ENCODE results near the gene HECW1. TPM values are rescaled to one million over a fixed set of nuclear protein-coding genes. Genes with fewer than 3 reads are reported as not detected.

The HECW1 gene
- total and polyA plus RNA-seq, 2 donors (not counting 1 experiment from before 2014, with no cell fraction given), result not detected

DNA sequence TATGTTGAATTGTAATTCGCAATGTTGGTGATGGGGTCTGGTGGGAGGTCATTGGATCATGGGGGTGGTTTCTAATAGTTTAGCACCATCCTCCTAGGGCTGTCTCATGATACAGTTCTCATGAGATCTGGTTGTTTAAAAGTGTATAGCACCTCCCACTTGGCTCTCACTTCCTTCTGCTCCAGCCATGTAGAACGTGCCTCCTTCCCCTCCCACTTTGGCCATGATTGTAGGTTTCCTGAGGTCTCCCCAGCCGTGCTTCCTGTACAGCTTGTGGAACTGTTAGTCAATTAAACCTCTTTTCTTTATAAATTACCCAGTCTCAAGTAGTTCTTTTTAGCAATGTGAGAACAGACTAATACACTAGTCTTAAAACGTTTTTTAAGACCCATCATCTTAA lies 15.6 kb upstream of the HECW1 start:
- H3K36me3 ChIP-seq (replicated peaks in 1 of 2; ENCODE audit: control extremely low read depth in 1 of 2, control insufficient read depth in 1 of 2, extremely low read depth in 1 of 2, insufficient read depth in 2 of 2, low read length in 1 of 2), result no peaks in the 10 kb centered on the region
- H3K4me2 ChIP-seq (replicated peaks; ENCODE audit: low read depth, low read length, poor library complexity, severe bottlenecking), result no peak overlapping the region
- H3K27ac ChIP-seq (ENCODE audit: low read length in 2 of 2), result no peak overlapping the region
- no peak overlapping the region for H3K9ac ChIP-seq (ENCODE audit: low read length)
- no peak for ATAC-seq (ENCODE audit: low read depth)
- H4K20me1 ChIP-seq (ENCODE audit: control insufficient read depth, insufficient read depth, low read length, poor library complexity, severe bottlenecking), result no peaks in the 10 kb centered on the region
- no peak overlapping the region for H3K4me3 ChIP-seq (ENCODE audit: control extremely low read depth in 1 of 5, extremely low read depth in 1 of 5, insufficient read depth in 1 of 5, low read depth in 2 of 5, low read length in 4 of 5)
- H3K27me3 ChIP-seq (replicated peaks in 1 of 4; ENCODE audit: control extremely low read depth in 1 of 4, control insufficient read depth in 3 of 4, insufficient read depth in 4 of 4, low read length in 3 of 4), result no peaks in the 10 kb centered on the region
- TF ChIP-seq EZH2 (IDR thresholded peaks at IDR 0.05; ENCODE audit: borderline replicate concordance, insufficient read depth, low read depth, low read length, poor library complexity, severe bottlenecking), result no peak
- TF ChIP-seq, protein P1, sequence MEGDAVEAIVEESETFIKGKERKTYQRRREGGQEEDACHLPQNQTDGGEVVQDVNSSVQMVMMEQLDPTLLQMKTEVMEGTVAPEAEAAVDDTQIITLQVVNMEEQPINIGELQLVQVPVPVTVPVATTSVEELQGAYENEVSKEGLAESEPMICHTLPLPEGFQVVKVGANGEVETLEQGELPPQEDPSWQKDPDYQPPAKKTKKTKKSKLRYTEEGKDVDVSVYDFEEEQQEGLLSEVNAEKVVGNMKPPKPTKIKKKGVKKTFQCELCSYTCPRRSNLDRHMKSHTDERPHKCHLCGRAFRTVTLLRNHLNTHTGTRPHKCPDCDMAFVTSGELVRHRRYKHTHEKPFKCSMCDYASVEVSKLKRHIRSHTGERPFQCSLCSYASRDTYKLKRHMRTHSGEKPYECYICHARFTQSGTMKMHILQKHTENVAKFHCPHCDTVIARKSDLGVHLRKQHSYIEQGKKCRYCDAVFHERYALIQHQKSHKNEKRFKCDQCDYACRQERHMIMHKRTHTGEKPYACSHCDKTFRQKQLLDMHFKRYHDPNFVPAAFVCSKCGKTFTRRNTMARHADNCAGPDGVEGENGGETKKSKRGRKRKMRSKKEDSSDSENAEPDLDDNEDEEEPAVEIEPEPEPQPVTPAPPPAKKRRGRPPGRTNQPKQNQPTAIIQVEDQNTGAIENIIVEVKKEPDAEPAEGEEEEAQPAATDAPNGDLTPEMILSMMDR (IDR thresholded peaks at IDR 0.05), result no peak
- ChIA-PET CTCF (no interaction called here), POLR2A (no interaction called here)
- peaks cover 0 to 11% (median 9%) of the 10 kb centered on the region in 3 donors for H3K9me3 ChIP-seq (ENCODE audit: control extremely low read depth in 1 of 3, control insufficient read depth in 2 of 3, insufficient read depth in 1 of 3, low read length in 2 of 3)
- peaks cover 4% of the 10 kb centered on the region for H3K4me1 Mint-ChIP-seq
- WGBS (ENCODE audit: insufficient coverage), result no CpG with 5 or more reads among the region's 4 CpGs
- DNase-seq, result no peak
- H3K79me2 ChIP-seq (ENCODE audit: control insufficient read depth, insufficient read depth, low read length), result no peaks in the 10 kb centered on the region
- H3K4me1 ChIP-seq (ENCODE audit: control insufficient read depth in 2 of 2, insufficient read depth in 2 of 2, low read length in 2 of 2), result no peaks in the 10 kb centered on the region
- peaks cover 4% of the 10 kb centered on the region for H3K27me3 Mint-ChIP-seq
- intact Hi-C loops (cut with micrococcal nuclease), result no loop called here
- no peak overlapping the region for H3K4me3 Mint-ChIP-seq
- no peak overlapping the region for H2AFZ ChIP-seq (ENCODE audit: insufficient read depth, low read depth, low read length, poor library complexity, severe bottlenecking)
- peak overlapping the region; percentile 32 for H3K27ac Mint-ChIP-seq
- peaks cover 6% of the 10 kb centered on the region for H3K9me3 Mint-ChIP-seq (ENCODE audit: insufficient read depth)

- Histone ChIP-seq H3K27ac (ENCODE audit: low read length in 2 of 2) (no peak overlapping the region), H3K4me3 (ENCODE audit: control extremely low read depth in 1 of 5, extremely low read depth in 1 of 5, insufficient read depth in 1 of 5, low read depth in 2 of 5, low read length in 4 of 5) (no peak overlapping the region), H2AFZ (ENCODE audit: insufficient read depth, low read depth, low read length, poor library complexity, severe bottlenecking) (no peak overlapping the region), H3K4me1 (ENCODE audit: control insufficient read depth in 2 of 2, insufficient read depth in 2 of 2, low read length in 2 of 2) (no peaks in the 10 kb centered on the region), H3K9ac (ENCODE audit: low read length) (no peak overlapping the region), H3K36me3 (replicated peaks in 1 of 2; ENCODE audit: control extremely low read depth in 1 of 2, control insufficient read depth in 1 of 2, extremely low read depth in 1 of 2, insufficient read depth in 2 of 2, low read length in 1 of 2) (no peaks in the 10 kb centered on the region), H3K9me3 (ENCODE audit: control extremely low read depth in 1 of 3, control insufficient read depth in 2 of 3, insufficient read depth in 1 of 3, low read length in 2 of 3) (peaks cover 0 to 11% (median 9%) of the 10 kb centered on the region in 3 donors), H3K27me3 (replicated peaks in 1 of 4; ENCODE audit: control extremely low read depth in 1 of 4, control insufficient read depth in 3 of 4, insufficient read depth in 4 of 4, low read length in 3 of 4) (no peaks in the 10 kb centered on the region), H3K79me2 (ENCODE audit: control insufficient read depth, insufficient read depth, low read length) (no peaks in the 10 kb centered on the region), H3K4me2 (replicated peaks; ENCODE audit: low read depth, low read length, poor library complexity, severe bottlenecking) (no peak overlapping the region), H4K20me1 (ENCODE audit: control insufficient read depth, insufficient read depth, low read length, poor library complexity, severe bottlenecking) (no peaks in the 10 kb centered on the region)
- no peak overlapping the region for H3K4me3 Mint-ChIP-seq
- TF ChIP-seq, protein P1 (IDR thresholded peaks at IDR 0.05), result no peak
- TF ChIP-seq EZH2 (IDR thresholded peaks at IDR 0.05; ENCODE audit: borderline replicate concordance, insufficient read depth, low read depth, low read length, poor library complexity, severe bottlenecking), result no peak
- CTCF ChIA-PET, result no interaction called here
- DNase-seq, result no peak
- H3K27me3 Mint-ChIP-seq, result peaks cover 4% of the 10 kb centered on the region
- intact Hi-C loops (cut with micrococcal nuclease), result no loop called here
- POLR2A ChIA-PET, result no interaction called here
- 72% methylated on average over 2 of the region's 6 CpGs for WGBS (ENCODE audit: insufficient coverage)
- H3K27ac Mint-ChIP-seq, result no peak overlapping the region
- no peak for ATAC-seq (ENCODE audit: low read depth)
- peaks cover 4% of the 10 kb centered on the region for H3K4me1 Mint-ChIP-seq
- peaks cover 6% of the 10 kb centered on the region for H3K9me3 Mint-ChIP-seq (ENCODE audit: insufficient read depth)
These were observed 12.7 kb upstream of the HECW1 start for GRCh38 chr7:43099750-43100149.

Data from B cell (primary cell).